HEK293 (cell line): ENCODE results near the gene OR1L8.

Experiments used
- BCL11A ChIP-seq: fragments of 450-650 bp; formaldehyde crosslinking; IDR thresholded peaks from 2 replicates; pipeline ENCODE4 v1.5.1; 2016; ENCODE audit warnings: low read depth, missing biosample characterization, missing genetic modification characterization
- GLIS2 ChIP-seq: fragments of 450-650 bp; formaldehyde crosslinking; IDR thresholded peaks from 2 replicates; pipeline ENCODE4 v1.5.1; 2016; ENCODE audit warnings: missing biosample characterization, missing genetic modification characterization
- KLF7 ChIP-seq: fragments of 450-650 bp; formaldehyde crosslinking; IDR thresholded peaks from 2 replicates; pipeline ENCODE4 v1.5.1; 2016; ENCODE audit warnings: missing biosample characterization, missing genetic modification characterization, borderline replicate concordance
- WT1 ChIP-seq: fragments of 450-650 bp; formaldehyde crosslinking; IDR thresholded peaks from 2 replicates; pipeline ENCODE4 v1.5.1; 2016; ENCODE audit warnings: missing biosample characterization, missing genetic modification characterization
- ZBTB7A ChIP-seq: fragments of 450-650 bp; formaldehyde crosslinking; IDR thresholded peaks from 2 replicates; pipeline ENCODE4 v1.5.1; 2016; ENCODE audit warnings: low read depth, missing biosample characterization, missing genetic modification characterization
- ZNF585B ChIP-seq: fragments of 450-650 bp; formaldehyde crosslinking; IDR thresholded peaks from 2 replicates; pipeline ENCODE4 v1.5.1; 2016; ENCODE audit warnings: missing biosample characterization, missing genetic modification characterization
- ZNF830 ChIP-seq: fragments of 450-650 bp; IDR thresholded peaks from 2 replicates; pipeline ENCODE4 v1.5.0; 2018; ENCODE audit warnings: missing biosample characterization, missing genetic modification characterization, low read depth, mild to moderate bottlenecking, moderate library complexity
- TF ChIP-seq, protein P1 (sequence below): fragments of 450-650 bp; formaldehyde crosslinking; IDR thresholded peaks from 2 replicates; pipeline ENCODE4 v1.5.1; 2016; ENCODE audit warnings: missing biosample characterization, missing genetic modification characterization
- TF ChIP-seq, protein P2 (sequence below): fragments of 450-650 bp; formaldehyde crosslinking; IDR thresholded peaks from 2 replicates; pipeline ENCODE4 v1.5.1; 2016; ENCODE audit warnings: missing biosample characterization, missing genetic modification characterization

DNA sequence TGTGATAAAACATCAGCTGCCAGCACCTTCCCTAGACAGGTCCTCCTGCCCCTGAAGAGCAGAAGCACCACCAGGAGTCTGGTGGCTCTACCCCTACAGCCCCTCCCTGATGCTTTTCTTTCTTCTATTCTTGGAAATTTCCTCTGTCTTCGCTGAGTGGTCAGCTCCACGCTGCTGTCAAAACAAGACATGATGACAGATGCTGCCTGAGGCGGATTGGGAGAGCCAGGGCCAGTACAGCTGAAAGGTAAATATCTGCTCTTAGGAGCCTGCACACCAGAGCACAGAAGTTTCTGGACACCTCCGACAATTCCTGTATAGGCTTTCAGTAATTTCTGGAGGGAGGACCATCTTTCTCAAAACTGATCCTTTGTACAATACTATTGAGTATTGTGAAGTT, 26.6 kb upstream of the OR1L8 start:
- TF ChIP-seq WT1 (tag by site-specific recombination) (no peak), BCL11A (tag by site-specific recombination) (no peak), ZNF830 (tag by site-specific recombination) (no peak), ZNF585B (tag by site-specific recombination) (no peak), GLIS2 (tag by site-specific recombination) (no peak), ZBTB7A (tag by site-specific recombination) (no peak), KLF7 (tag by site-specific recombination) (no peak)
- TF ChIP-seq, protein P1, sequence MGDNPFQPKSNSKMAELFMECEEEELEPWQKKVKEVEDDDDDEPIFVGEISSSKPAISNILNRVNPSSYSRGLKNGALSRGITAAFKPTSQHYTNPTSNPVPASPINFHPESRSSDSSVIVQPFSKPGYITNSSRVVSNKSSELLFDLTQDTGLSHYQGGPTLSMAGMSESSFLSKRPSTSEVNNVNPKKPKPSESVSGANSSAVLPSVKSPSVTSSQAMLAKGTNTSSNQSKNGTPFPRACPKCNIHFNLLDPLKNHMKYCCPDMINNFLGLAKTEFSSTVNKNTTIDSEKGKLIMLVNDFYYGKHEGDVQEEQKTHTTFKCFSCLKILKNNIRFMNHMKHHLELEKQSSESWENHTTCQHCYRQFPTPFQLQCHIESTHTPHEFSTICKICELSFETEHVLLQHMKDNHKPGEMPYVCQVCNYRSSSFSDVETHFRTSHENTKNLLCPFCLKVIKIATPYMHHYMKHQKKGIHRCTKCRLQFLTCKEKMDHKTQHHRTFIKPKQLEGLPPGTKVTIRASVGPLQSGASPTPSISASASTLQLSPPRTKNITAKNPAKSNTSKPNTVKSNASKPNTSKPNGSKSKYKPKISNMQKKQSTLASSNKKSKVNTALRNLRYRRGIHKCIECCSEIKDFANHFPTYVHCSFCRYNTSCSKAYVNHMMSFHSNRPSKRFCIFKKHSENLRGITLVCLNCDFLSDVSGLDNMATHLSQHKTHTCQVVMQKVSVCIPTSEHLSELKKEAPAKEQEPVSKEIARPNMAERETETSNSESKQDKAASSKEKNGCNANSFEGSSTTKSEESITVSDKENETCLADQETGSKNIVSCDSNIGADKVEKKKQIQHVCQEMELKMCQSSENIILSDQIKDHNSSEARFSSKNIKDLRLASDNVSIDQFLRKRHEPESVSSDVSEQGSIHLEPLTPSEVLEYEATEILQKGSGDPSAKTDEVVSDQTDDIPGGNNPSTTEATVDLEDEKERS = no peak
- TF ChIP-seq, protein P2, sequence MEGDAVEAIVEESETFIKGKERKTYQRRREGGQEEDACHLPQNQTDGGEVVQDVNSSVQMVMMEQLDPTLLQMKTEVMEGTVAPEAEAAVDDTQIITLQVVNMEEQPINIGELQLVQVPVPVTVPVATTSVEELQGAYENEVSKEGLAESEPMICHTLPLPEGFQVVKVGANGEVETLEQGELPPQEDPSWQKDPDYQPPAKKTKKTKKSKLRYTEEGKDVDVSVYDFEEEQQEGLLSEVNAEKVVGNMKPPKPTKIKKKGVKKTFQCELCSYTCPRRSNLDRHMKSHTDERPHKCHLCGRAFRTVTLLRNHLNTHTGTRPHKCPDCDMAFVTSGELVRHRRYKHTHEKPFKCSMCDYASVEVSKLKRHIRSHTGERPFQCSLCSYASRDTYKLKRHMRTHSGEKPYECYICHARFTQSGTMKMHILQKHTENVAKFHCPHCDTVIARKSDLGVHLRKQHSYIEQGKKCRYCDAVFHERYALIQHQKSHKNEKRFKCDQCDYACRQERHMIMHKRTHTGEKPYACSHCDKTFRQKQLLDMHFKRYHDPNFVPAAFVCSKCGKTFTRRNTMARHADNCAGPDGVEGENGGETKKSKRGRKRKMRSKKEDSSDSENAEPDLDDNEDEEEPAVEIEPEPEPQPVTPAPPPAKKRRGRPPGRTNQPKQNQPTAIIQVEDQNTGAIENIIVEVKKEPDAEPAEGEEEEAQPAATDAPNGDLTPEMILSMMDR (tag by site-specific recombination) = no peak
